ENCODE measurements around the gene MAN1A2.

DNA sequence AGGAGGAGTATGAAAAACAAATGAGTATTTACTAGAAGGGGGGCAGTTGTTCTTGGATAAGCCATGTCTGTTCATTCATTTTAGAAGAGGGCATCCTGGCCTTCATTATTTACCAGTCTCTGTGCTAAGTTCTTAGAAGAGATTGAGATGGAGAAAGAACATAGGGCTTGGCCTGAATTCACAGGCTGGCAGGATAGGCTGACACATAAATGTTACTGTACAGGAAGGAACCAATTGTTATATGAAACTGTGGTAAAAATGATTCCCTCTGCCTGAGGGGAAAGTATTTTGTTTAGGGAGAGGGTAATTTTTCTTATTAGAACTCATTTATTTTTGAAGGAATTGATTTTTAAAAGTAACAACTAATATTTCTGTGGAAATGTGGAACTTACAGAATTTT, 99.5 kb downstream of the MAN1A2 start:
- no peak for TF ChIP-seq EP300 (IDR thresholded peaks at IDR 0.05)
- TF ChIP-seq, protein P1, sequence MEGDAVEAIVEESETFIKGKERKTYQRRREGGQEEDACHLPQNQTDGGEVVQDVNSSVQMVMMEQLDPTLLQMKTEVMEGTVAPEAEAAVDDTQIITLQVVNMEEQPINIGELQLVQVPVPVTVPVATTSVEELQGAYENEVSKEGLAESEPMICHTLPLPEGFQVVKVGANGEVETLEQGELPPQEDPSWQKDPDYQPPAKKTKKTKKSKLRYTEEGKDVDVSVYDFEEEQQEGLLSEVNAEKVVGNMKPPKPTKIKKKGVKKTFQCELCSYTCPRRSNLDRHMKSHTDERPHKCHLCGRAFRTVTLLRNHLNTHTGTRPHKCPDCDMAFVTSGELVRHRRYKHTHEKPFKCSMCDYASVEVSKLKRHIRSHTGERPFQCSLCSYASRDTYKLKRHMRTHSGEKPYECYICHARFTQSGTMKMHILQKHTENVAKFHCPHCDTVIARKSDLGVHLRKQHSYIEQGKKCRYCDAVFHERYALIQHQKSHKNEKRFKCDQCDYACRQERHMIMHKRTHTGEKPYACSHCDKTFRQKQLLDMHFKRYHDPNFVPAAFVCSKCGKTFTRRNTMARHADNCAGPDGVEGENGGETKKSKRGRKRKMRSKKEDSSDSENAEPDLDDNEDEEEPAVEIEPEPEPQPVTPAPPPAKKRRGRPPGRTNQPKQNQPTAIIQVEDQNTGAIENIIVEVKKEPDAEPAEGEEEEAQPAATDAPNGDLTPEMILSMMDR (IDR thresholded peaks at IDR 0.05), result no peak
